ENCODE results near the gene CHKB.
"Not testable (repeated sequence)": the region's sequence is repeated elsewhere in the genome, so short reads cannot be mapped to it uniquely, and the experiment has no call there.

CHKB gene

DNA sequence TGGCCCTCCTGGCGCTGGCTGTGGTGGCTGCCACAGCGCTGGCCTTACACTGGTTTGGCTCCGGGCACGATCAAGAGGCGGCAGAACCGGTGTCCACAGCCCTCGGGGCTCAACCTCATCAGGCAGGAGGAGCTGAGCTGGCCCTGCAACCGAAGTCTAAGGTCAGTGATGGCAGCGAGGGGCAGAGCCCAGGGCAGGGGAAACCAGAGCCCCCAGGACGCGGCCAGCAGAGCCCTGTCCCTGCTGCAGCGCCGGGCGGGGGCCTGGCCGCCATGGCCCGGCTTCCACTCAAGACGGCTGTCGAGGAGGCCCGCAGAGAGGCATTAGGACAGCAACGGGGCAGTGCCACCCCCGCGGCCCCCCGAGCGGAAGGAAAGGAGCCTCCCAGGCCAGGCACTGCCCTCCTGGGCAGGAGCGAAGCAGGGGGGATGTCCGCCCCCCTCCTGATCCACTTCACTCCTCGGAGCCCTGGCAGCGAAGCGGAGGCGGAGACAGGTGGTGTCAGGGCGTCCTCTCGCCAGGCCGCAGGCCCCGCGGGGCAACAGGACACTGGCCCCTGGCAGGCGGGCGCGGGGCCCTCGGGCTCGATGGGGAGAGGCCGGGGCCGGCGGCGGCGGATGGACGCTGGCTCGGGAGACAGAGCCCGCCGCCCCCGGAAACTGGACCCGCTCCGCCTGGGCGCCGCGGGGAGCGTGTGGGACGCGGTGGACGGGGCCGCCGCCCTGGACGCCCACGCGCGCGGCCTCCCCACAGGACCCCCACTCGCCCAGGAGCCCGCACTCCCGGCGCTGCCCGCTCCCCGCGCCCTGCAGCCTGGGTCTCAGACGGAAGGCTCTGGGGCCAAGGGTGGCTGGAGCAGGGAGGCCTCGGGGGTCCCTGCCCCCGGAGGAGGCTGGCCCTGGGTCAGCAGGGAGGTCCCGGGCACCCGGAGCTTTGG is 36.1 kb downstream of the CHKB start:
- no peak for DNase-seq

DNA sequence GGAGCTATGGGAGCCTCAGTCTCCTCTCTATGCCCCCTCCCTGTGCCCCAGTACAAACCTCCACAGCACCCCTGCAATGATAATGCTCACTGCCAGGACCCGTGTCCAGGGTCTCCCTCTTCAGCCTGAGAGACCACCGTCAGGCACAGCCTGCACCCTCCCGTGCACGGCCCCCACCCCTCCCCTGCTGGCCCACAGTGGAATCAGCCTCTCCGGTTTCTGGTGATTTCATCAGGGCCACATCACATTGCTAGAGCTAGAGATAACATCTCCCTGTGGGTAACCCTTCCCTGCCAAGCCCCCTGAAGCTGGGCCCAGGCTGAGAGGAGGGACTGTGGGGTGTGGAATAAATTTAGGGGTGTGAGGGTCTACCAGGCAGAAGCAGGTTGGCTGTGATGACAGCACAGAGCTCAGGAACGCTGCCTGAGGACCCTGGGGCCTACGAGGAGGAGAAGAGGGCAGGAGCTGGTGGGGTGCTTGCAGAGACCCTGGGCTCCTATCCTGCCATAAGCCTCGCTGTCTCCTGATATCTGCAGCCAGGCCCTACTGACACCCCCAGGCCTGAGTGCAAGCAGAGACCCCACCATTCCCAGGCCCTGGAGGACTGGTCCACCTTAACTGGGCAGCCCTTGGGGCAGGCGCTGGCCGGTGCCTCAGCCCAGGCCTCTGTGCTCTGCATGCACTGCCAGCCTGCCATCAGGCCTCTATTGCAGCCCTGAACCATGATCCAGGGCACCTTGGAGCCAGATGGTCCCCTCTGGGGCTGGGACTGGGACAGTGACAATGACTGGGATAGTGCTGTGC is 36.9 kb downstream of the CHKB start, which contains the start of gene KLHDC7B:
KLHDC7B (plus strand) TSS at position 378 of the 804 bp plus-strand sequence; CDS start at position 723, 345 bp downstream.
- DNase-seq, result no peak

DNA sequence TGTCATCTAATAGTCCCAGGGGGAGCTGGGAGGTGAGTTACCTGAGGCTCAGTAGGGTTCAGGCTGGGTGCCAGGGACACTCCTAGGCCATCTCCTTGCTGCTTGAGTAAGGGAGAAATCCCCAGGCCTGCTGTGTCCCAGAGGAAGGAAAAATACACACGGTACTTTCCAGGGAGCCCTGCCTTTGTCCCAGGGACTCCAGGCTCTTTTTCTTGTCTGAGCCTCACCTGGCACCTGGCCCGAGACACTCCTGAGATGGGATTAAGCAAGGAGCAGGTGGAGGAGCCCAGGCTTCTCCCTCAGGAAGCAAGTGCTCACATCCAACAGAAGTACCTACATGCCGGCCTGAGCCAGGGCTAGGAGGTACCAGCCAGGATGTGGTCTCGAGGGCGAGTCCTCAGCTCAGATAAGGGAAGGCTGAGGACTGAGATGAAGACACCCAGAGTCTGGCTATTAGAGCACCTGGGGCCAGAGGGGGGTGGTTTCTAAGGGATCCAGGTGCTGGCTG is 37.8 kb downstream of the CHKB start:
- DNase-seq, result no peak

DNA sequence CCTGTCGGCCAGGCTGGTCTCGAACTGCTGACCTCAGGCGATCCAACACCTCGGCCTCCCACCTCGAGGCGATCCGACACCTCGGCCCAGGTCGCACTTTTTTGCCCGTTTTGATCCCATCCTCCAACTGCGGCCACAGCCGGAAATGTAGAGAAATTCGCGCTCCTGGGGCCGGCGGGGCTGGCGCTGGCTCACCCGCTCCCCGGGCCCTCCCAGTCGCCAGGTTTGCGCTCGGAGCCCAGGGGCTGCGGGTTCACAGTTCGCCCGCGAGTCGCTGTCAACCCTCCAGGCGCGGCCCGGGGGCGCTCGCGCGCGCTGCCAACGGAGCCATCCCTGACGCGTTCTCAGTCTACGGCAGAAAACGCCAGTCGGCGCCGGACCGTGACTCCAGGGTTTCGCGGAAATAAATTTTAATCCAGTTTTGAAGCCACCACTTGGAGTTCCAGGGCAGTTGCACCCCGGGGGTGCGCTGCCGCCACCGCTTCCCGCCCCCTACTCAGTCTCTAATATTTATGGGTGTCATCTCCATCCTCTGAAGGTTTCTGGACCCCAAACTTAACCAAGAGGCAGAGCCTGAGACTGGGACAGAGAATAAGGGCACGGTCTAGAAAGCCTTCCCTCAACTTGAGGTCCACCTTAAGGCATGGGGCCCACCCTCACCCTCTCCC is 38.4 kb downstream of the CHKB start:
- DNase-seq, result peak; percentile 52

DNA sequence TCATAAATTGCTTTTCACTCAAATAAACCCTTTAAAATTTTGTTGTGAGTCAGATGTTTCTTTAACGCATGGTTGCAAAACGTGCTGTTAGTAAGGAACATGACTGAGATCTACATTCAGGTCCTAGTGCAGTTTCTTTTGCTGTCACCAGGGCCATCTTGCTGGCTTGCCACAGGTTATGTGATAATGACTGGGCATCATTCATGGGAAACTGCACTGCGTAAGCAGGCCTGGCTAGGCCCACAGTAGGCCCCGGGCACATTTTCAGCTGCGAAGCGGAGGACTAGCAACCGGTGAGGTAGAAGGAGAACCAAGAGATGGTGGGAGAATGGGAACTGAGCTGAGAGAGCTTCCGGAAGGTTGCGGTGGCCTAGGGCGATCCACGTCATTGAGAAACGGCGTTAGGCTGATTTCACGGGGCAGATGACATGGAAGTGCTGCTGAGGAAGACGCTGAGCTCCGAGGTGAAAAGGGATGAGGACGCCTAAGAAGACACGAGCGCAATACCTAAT is 40.2 kb downstream of the CHKB start:
- no peak for DNase-seq

DNA sequence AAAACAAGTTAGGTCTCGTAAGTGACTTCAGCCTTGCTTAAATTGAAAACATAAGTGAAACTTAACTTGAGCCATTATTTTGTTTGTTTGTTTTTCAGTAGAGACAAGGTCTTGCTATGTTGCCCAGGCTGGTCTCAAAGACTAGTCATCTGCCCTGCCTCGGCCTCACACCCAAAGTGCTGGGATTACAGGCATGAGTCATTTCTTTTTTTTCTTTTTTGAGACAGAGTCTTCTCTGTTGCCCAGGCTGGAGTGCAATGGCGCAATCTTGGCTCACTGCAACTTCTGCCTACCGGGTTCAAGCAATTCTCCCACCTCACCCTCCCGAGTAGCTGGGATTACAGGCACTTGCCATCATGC is 41.0 kb downstream of the CHKB start:
- DNase-seq, result not testable (repeated sequence)

DNA sequence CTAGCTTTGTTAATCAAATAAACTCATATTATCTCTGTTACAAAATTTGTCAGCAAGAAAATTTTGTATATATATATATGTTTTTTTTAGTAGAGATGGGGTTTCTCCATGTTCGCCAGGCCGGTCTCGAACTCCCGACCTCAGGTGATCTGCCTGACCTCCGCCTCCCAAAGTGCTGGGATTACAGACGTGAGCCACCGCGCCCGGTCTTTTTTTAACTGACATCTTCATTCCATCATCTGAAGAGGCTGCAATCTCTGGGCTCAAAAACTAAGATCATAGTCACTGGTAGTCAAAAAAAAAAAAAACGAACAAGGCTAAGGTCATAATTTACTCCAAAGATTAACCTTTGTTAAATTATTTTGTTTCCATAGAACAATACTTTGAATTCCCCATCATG is 42.3 kb downstream of the CHKB start:
- DNase-seq, result no peak

DNA sequence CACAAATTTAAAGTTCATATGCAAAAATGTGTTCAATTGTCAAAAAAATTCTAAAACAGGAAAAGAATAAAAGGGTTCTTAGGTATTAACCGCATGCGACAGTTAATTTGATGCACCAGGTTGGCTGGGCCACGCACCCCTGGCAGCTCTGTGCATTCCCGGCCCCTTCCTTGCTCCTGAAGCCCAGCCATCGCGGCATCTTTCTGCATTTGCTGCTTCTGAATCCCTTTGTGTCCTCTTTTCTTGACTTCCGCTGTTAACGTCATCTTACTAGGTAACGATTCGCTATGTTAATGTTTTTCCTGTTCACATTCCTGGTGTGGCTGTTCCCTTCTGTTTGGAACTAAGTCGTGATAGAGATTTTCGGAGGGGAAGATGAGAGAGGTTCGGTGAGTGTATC is 44.9 kb downstream of the CHKB start:
- DNase-seq, result no peak

DNA sequence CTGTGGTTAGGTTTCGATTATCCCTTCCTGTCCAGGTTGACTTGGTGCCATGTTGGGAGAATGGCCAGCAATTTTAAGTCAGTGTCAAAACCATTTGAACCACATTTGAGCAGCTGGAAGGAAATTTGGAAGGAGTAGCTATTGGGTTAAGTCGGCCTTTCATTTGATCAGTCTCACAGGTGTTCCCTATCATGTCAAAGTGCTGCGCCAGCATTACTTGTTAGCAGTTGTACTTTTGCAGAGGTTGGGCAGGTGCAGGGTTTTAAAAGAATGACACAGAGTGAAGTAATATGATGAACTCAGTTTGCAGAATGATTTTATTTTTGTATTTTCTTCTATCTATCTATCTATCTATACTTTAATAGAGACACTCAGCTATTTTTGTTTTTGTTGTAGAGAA is 46.4 kb downstream of the CHKB start:
- DNase-seq, result no peak

DNA sequence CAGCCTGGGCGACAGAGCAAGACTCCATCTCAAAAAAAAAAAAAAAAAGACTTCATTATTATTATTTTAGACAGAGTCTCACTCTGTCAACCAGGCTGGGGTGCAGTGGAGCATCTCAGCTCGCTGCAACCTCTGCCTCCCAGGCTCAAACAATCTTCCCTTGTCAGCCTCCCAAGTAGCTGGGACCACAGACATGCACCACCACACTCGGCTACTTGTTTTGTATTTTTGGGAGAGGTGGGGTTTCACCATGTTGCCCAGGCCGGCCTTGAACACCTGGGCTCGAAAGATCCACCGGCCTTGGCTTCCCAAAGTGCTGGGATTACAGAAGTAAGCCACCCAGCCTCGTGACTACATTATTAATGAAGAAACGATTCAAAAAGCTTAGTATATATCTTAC is 47.5 kb downstream of the CHKB start:
- no peak for DNase-seq

DNA sequence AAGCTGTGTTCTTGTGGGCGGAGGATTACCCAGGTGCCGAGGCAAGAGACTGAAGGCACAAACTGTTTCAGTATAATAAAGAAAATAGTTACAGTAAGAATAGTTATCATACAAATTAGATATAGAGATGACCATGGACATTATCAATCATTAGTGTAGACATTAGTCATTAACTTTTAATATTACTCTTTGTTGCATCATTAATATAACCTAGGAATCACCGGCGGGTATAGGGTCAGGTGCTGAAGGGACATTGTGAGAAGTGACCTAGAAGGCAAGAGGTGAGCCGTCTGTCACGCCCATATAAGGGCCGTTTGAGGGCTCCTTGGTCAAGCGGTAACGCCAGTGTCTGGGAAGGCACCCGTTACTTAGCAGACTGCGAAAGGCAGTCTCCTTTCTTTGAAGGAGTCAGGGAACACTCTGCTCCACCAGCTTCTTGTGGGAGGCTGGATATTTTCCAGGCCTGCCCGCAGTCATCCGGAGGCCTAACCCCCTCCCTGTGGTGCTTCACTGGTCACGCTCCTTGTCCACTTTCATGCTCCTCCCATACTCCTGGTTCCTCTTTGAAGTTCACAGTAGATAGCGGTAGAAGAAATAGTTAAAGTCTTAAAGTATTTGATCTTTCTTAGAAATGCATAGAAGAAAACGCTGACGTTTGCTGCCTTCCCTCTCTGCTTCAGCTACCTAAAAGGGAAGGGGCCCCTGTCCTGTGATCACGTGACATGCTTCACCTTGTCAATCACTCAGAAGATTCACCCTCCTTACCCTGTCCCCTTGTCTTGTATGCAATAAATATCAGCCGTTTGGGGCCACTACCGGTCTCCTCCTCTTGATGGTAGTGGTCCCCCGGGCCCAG is 48.6 kb downstream of the CHKB start:
- not testable (repeated sequence) for DNase-seq

DNA sequence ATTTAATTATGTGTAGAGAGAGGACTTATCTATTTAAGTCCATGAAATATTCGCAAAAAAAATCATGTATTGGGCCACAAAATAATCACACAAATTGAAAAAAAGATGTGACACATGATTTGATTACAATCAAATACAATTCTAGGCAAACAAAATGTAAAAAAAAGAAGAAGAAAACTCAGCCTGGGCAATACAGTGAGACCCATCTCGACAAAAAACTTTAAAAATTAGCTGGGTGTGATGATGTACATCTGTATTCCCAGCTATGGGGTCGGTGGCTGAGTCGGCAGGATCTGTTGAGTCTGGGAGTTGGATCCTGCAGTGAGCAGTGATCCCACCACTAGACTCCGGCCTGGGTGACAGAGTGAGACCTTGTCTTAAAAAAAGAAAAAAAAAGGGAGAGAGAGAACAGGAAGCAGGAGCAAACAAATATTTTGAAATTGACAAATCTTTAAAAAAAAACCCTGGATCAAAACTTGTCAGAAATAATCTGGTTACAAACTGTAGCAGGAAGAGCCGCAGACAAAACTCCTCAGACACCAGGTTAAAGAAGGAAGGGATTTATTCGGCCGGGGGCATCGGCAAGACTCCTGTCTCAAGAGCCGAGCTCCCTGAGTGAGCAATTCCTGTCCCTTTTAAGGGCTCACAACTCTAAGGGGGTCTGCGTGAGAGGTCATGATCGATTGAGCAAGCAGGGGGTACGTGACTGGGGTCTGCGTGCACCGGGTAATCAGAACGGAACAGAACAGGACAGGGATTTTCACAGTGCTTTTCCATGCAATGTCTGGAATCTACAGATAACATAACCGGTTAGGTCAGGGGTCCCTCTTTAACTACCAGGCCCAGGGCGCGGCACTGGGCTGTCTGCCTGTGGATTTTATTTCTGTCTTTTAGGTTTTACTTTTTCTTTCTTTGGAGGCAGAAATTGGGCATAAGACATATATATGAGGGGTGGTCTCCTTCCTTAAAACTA is 49.5 kb downstream of the CHKB start:
- no peak for DNase-seq

DNA sequence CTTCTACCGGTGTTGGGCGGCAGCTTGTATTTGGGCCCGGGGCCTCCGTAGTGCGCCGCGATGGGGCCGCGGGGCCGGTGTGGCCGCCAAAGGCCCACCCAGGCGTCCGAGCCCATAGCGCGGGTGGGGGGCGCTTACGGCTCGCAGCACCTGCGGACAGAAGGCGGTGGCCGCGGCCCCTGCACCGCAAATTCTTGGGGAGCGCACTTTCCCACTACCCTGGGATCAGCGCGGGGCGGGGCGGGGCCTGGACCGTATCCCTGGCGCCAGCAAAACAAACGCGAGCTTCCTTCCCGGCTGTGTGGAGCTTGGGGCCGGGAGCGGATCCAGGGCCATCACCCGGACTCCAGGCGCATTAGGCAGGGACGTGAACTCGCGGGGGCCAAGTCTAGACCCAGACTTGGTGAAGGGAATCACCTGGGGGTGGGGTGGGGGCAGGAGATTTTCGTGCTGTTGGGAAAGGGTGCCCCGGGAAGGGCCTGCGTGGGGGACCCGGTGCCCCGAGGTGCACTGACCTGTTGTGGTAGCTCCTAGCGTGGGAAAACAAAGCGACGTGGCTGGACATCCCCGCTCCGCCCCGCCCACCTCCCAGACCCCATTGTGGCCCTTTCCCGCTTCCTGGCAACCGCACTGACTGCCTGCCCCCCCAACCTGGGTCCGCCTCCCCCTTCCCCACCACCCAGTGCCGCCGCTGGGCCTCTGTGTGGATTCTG is 50.5 kb downstream of the CHKB start:
- no peak for DNase-seq

DNA sequence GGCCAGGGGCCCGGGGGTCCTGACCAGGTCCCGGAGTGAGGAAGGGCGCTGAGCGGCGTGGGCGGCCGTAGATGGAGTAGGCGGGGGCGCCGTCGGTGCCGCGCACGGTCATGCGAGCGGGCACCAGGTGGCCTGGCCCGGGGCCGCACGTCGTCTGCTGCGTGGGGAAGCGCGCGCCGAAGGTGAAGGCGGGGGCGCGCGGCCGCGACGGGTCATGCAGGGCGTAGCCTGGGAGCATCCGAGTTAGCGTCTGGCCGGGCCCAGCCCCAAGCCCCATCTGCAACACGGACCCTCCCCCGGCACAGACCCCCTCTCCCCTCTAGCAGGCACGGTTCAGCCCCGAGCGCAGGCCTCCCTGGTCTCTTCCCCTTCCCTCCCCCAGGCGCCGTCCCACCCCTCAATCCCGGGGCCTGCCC is 51.1 kb downstream of the CHKB start:
- DNase-seq, result no peak

DNA sequence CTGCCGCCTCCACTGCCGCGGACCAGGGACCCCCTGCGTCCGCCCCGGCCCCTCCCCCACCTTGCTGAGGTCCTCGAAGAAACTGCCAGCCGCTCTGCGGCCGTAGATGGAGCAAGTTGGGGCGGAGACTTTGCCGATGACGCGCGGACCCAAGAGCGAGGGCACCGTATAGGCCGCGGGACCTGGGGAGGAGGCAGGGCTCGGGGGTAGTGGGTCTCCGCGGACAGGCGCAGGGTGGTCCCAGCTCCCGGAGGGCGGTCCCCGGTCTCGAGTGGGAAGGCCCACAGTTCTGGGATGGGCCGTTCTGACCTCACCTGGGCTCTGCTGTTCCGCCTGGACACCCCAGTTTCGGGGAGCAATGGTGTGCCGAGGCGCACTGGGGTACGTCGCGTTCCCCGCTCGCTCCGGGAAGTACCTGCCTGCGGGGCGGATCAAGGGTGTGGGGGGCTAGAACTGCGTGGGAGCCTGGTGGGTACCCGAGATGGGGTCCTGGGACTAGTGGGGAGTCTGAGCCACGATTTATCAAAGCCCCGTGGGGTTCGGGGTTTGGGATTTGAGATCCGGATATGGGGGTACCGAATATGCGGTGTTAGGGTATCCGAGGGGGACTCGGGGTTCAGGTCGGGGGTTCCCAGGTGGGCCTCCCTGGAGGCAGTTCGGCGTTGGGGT is 51.6 kb downstream of the CHKB start:
- peak; percentile 42 for DNase-seq

DNA sequence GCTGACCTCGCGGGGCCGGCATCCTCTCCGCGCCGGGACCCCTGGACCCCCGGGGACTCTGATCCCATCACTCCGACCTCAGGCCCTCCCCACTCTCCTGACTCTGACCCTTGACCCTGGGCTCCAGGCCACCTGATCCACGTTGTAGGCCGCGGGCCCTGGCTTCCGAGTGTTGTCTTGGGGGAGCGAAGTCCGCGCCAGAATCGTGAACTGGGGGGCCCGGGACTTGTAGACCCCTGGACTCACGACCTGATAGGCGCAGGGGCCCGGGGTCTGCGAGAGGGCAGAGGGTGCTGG is 52.1 kb downstream of the CHKB start:
- no peak for DNase-seq

DNA sequence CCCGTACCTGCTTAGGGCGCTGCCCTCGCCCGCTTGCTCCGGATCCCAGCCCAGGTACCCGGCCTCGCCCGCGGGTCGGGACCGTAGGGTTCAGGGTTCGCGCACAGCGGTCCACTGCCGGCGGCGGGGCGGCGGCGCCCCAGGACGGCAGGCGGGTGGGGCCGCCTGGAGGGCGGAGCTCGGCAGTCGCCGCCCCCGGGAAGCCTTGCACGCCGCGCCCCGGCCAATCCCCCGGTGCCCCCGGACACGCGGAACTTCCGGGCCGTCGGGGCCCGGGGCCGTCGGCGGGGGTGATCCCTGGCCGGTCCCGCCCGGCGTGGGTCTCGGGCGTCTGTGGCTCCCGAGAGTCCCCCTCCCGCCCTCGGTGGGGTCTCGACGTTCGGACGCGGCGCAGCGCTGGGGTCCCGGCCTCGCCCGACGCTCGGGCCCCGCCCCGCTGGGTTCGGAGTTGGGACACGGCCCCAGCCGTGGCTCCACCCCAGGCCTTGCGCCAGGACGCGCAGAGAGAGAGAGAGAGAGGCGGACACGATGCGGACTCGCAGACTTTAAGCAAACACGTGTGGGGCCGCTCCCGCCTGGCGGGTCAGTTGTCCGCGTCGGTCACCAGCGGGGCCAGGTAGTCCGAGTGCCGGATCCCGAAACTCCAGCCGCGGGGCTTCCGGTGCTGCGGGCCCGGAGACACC is 52.6 kb downstream of the CHKB start, which contains the start of gene TYMP:
TYMP (minus strand) TSS at position 116 of the 683 bp plus-strand sequence. CDS start 303 bp downstream, outside the sequence.
- DNase-seq, result no peak

DNA sequence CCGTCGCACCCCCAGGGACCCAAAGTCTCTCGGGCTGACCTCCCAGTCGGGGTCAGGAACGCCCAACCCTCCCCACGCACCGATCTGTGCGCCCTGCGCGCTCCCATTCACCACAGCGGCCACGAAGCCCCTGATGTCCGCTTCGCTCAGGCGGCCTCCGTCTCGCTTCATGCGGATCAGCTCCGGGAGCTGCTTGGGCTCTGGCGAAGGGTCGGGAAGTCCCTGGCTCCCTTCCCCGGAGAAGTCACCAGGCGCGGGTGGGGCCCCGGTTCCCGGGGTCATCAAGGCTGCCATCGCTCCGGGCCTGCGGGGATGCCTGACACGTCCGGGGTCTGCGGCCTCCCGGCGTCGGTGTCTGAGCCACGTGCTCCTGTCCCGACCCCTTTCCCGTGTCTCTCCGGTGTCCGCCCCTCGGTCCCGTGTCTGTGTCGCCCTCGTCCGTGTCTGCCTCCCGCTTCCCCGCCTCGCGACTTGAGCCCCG is 53.2 kb downstream of the CHKB start:
- no peak for DNase-seq

Data from NCI-H510A (cell line).